ENCODE data around the gene GIGYF2. TPM values are rescaled to one million over a fixed set of nuclear protein-coding genes. Genes with fewer than 3 reads are reported as not detected.

Gene GIGYF2
- total RNA-seq, 1 experiment from 2014 or later = 55.3 TPM

DNA sequence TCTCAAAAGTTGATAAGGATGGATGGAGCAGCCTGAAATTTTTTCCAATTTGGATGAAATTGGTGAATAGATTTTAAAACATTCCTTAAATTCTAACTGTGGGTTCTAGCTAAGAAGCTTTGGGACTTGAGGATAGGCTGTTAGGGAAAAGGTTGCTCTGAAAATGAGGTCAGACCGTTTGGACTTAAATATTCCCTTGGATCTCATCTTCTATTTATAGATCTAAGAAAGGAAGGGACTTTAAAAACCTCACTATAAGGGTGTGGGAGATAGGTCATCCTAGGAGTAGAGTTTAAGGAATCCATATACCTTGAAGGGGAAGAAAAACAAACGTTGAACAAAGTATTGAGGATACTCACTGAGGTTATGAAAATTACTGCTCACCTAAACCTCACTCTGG lies 155.5 kb downstream of the GIGYF2 start:
- Mint-ChIP-seq H3K27me3 (ENCODE audit: low read depth) (no peaks in the 10 kb centered on the region), H3K27ac (no peak overlapping the region), H3K36me3 (ENCODE audit: insufficient read depth in 1 of 3, low read depth in 3 of 3) (peaks cover 15 to 69% (median 53%) of the 10 kb centered on the region in 3 experiments; a peak in 6 of 7 replicates), H3K4me1 (no peaks in the 10 kb centered on the region), H3K9me3 (no peaks in the 10 kb centered on the region), H3K4me3 (no peak overlapping the region)
- H2AFZ ChIP-seq (ENCODE audit: low read length) = no peak overlapping the region
- H3K18ac ChIP-seq (ENCODE audit: insufficient read length, low read depth, low read length) = no peak overlapping the region
- no peak for TF ChIP-seq CTCF (conservative IDR thresholded peaks at IDR 0.05)
- H3K9ac ChIP-seq (ENCODE audit: extremely low read depth, insufficient read length, low read length) = no peak overlapping the region
- no peak overlapping the region for H4K5ac ChIP-seq (ENCODE audit: insufficient read length, low read depth, low read length)
- H3K4ac ChIP-seq (ENCODE audit: low read depth, low read length) = no peak overlapping the region
- no peaks in the 10 kb centered on the region for H3K79me2 ChIP-seq (ENCODE audit: insufficient read depth, low read length)
- no peak overlapping the region for H3K23ac ChIP-seq (ENCODE audit: insufficient read length, low read depth, low read length)
- no peak overlapping the region for H3T11ph ChIP-seq (ENCODE audit: low read length)
- no peak overlapping the region for H3K4me2 ChIP-seq (ENCODE audit: insufficient read depth, insufficient read length, low read length)
- H2BK5ac ChIP-seq (ENCODE audit: insufficient read length, low read length) = no peak overlapping the region
- H3K14ac ChIP-seq (ENCODE audit: insufficient read depth, low read length) = no peak overlapping the region
- no CpG with 5 or more reads among the region's 2 CpGs for whole genome bisulfite sequencing (ENCODE audit: extremely low coverage, insufficient read length, low lambda C conversion rate)
- no peaks in the 10 kb centered on the region for H4K20me1 ChIP-seq (ENCODE audit: control insufficient read depth, insufficient read depth, insufficient read length)
- no peak overlapping the region for H3K27ac ChIP-seq (ENCODE audit: insufficient read length, low read depth, low read length)
- H3K23me2 ChIP-seq (ENCODE audit: insufficient read length, low read depth, low read length, poor library complexity, severe bottlenecking) = no peaks in the 10 kb centered on the region
- H2BK12ac ChIP-seq (ENCODE audit: insufficient read length, low read depth, low read length) = no peak overlapping the region
- no peak overlapping the region for H2BK15ac ChIP-seq (ENCODE audit: low read depth, low read length)
- DNase-seq = no peak
- H3K79me1 ChIP-seq (ENCODE audit: insufficient read depth, low read depth, low read length, poor library complexity, severe bottlenecking) = no peaks in the 10 kb centered on the region
- H2BK20ac ChIP-seq (ENCODE audit: low read depth, low read length, poor library complexity, severe bottlenecking) = no peak overlapping the region
- no peak overlapping the region for H3K56ac ChIP-seq (ENCODE audit: insufficient read length, low read depth, low read length)
- no peak overlapping the region for H4K8ac ChIP-seq (replicated peaks; ENCODE audit: insufficient read length, low read depth, low read length)
- H2BK120ac ChIP-seq (ENCODE audit: low read depth, low read length, poor library complexity, severe bottlenecking) = no peak overlapping the region
- no peak overlapping the region for H2AK5ac ChIP-seq (ENCODE audit: insufficient read length, low read length)
- no peaks in the 10 kb centered on the region for H3K27me3 ChIP-seq (ENCODE audit: insufficient read depth, low read length)
- no peaks in the 10 kb centered on the region for H3K4me1 ChIP-seq (ENCODE audit: insufficient read depth, low read length)
- no peak overlapping the region for H4K91ac ChIP-seq (ENCODE audit: insufficient read length, low read depth, low read length)
- no peaks in the 10 kb centered on the region for H3K9me3 ChIP-seq (ENCODE audit: control insufficient read depth, low read depth, low read length)

Data from H9 (cell line).